Liver (tissue), 3 donors: Measurements from ENCODE around the gene SAMSN1.

Source experiments
- EGR1 ChIP-seq, 2 donors: IDR thresholded peaks; 2 replicates each; pipeline ENCODE4 v1.6.1; 2016 to 2018; ENCODE audit warnings: antibody characterized with exemption in 2 of 2, low read depth in 2 of 2
- GABPA ChIP-seq, 2 donors: IDR thresholded peaks in 1 of 2; conservative IDR thresholded peaks in 1 of 2; 2 replicates each; pipeline ENCODE4 v1.6.1; 2016; ENCODE audit warnings: antibody characterized with exemption in 2 of 2, mild to moderate bottlenecking in 1 of 2, moderate library complexity in 1 of 2
- HNF4A ChIP-seq, 2 donors: conservative IDR thresholded peaks; 2 replicates each; pipeline ENCODE4 v1.6.1; 2016; ENCODE audit warnings: antibody characterized with exemption in 2 of 2, mild to moderate bottlenecking in 2 of 2
- HNF4G ChIP-seq: IDR thresholded peaks from 2 replicates; pipeline ENCODE4 v1.6.1; 2016; ENCODE audit warnings: antibody characterized with exemption
- RXRA ChIP-seq, 2 donors: IDR thresholded peaks; 2 replicates each; pipeline ENCODE4 v1.6.1; 2017 to 2018; ENCODE audit warnings: antibody characterized with exemption in 2 of 2, mild to moderate bottlenecking in 1 of 2
- SP1 ChIP-seq: IDR thresholded peaks from 2 replicates; pipeline ENCODE4 v1.6.1; 2018; ENCODE audit warnings: antibody characterized with exemption, mild to moderate bottlenecking
- TF ChIP-seq, protein P1 (sequence below): fragments of 150-350 bp; IDR thresholded peaks from 2 replicates; pipeline ENCODE4 v1.5.1; 2017; ENCODE audit warnings: improper control_type of control experiment, low read depth, low read length; ENCODE audit not compliant: missing input control
- TF ChIP-seq, protein P2 (sequence below): IDR thresholded peaks from 2 replicates; pipeline ENCODE4 v1.6.1; 2016; ENCODE audit warnings: antibody characterized with exemption
- TF ChIP-seq, protein P3 (sequence below): IDR thresholded peaks from 2 replicates; pipeline ENCODE4 v1.6.1; 2016; ENCODE audit warnings: antibody characterized with exemption
- donor health status: healthy.
- donor health status: healthy.

DNA sequence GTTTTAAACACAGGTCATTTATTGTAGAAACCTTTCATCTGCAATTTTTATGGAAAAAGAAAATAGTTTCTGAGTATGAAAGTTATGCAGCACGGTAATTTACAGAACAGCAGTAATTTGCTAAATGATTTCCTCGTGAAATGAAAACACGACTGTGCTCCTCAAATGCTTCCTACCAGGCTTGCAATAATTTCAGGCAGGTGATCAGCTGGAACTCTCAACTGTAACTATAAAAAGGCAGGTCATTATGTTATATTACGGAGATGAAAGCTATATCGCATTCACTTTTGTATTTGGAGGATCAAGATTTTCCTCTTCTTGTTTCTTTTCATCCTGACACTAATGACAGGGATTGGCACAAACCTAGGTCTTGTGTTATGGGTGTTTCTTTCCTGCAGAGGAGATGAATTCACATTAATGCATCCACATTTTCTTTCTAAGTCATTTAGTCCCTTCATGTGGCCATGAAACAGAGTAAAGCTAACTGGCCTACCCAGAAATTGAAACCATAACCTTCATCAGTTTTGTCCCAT, 57.4 kb downstream of the SAMSN1 start:
- TF ChIP-seq, protein P1, sequence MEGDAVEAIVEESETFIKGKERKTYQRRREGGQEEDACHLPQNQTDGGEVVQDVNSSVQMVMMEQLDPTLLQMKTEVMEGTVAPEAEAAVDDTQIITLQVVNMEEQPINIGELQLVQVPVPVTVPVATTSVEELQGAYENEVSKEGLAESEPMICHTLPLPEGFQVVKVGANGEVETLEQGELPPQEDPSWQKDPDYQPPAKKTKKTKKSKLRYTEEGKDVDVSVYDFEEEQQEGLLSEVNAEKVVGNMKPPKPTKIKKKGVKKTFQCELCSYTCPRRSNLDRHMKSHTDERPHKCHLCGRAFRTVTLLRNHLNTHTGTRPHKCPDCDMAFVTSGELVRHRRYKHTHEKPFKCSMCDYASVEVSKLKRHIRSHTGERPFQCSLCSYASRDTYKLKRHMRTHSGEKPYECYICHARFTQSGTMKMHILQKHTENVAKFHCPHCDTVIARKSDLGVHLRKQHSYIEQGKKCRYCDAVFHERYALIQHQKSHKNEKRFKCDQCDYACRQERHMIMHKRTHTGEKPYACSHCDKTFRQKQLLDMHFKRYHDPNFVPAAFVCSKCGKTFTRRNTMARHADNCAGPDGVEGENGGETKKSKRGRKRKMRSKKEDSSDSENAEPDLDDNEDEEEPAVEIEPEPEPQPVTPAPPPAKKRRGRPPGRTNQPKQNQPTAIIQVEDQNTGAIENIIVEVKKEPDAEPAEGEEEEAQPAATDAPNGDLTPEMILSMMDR: no peak
- TF ChIP-seq RXRA (IDR thresholded peaks at IDR 0.05) (no peak), HNF4G (no peak), HNF4A (conservative IDR thresholded peaks at IDR 0.05) (no peak), EGR1 (IDR thresholded peaks at IDR 0.05; ENCODE audit: low read depth in 2 of 2) (no peak), SP1 (no peak), GABPA (IDR thresholded peaks at IDR 0.05 in 1 of 2, conservative IDR thresholded peaks at IDR 0.05 in 1 of 2) (no peak)
- TF ChIP-seq, protein P2, sequence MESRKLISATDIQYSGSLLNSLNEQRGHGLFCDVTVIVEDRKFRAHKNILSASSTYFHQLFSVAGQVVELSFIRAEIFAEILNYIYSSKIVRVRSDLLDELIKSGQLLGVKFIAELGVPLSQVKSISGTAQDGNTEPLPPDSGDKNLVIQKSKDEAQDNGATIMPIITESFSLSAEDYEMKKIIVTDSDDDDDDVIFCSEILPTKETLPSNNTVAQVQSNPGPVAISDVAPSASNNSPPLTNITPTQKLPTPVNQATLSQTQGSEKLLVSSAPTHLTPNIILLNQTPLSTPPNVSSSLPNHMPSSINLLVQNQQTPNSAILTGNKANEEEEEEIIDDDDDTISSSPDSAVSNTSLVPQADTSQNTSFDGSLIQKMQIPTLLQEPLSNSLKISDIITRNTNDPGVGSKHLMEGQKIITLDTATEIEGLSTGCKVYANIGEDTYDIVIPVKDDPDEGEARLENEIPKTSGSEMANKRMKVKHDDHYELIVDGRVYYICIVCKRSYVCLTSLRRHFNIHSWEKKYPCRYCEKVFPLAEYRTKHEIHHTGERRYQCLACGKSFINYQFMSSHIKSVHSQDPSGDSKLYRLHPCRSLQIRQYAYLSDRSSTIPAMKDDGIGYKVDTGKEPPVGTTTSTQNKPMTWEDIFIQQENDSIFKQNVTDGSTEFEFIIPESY: no peak
- TF ChIP-seq, protein P3, sequence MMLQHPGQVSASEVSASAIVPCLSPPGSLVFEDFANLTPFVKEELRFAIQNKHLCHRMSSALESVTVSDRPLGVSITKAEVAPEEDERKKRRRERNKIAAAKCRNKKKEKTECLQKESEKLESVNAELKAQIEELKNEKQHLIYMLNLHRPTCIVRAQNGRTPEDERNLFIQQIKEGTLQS: no peak
